ENCODE results near the gene MRTFB.

MRTFB gene

DNA sequence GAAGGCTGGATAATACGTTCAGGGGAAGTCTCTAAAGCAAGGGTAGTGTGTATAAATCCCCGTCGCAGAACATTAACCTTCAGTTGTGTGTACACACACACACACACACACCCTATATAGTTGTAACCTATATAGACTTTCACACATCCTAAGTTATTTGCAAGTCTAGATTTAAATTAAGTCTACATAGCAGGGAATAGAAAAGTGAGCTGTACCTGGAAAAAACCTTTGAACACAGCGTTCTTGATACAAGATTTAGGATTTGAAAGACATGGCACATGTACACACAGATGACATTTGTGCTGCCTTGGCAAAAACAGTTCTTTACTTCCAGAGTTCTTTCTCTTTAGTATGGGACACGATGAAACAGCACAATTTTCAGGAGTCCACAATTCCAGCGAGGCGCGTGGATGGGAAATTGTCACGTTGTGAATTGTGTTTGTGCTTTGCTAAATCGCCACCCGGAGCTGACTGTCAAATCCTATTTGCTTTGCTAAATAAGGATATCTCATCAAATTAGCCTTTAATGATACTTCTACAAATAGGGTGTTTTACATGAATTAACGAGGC, 233.9 kb downstream of the MRTFB start:
- no peak overlapping the region for H3K4me3 ChIP-seq (ENCODE audit: low read length)
- no peaks in the 10 kb centered on the region for H3K9me3 ChIP-seq (ENCODE audit: low read length)
- no peak overlapping the region for H2AFZ ChIP-seq (ENCODE audit: low read depth, low read length)
- H3K27me3 ChIP-seq (ENCODE audit: insufficient read depth, low read length) = no peaks in the 10 kb centered on the region
- H3K4me1 ChIP-seq (ENCODE audit: insufficient read depth, low read length) = peaks cover 21% of the 10 kb centered on the region
- H3K36me3 ChIP-seq (ENCODE audit: insufficient read depth, low read length) = no peaks in the 10 kb centered on the region

DNA sequence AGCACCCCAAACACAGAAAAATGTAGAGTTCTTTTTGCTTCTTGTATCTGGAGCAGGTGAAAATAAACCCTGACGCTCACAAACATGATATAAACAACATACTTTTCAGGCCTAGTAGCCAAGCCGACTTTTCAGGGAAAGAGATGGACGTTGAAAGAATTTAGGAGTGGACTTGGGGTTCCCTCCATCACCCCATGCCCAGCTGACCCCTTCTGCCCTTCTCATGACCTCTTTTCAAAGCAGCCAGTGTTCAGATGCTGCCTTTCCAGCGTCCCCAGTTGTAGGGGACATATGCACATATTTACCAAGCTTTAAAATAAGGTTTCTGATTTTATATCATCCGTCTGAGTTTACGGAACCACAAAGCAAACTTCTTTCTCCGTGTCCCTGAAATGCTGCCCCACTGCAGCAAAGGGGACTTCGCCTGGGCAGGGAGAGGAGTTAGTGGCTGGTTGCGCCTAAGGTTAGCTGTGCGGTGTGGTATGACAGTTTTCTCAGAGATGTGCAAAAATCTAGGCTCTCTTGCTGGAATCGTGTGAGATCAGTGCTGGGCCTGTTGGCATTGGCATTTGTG, 235.5 kb downstream of the MRTFB start:
- Histone ChIP-seq H3K27me3 (ENCODE audit: insufficient read depth, low read length) (no peaks in the 10 kb centered on the region), H3K36me3 (ENCODE audit: insufficient read depth, low read length) (no peaks in the 10 kb centered on the region), H2AFZ (ENCODE audit: low read depth, low read length) (no peak overlapping the region), H3K9me3 (ENCODE audit: low read length) (no peaks in the 10 kb centered on the region), H3K4me3 (ENCODE audit: low read length) (no peak overlapping the region), H3K4me1 (ENCODE audit: insufficient read depth, low read length) (peaks cover 18% of the 10 kb centered on the region)

DNA sequence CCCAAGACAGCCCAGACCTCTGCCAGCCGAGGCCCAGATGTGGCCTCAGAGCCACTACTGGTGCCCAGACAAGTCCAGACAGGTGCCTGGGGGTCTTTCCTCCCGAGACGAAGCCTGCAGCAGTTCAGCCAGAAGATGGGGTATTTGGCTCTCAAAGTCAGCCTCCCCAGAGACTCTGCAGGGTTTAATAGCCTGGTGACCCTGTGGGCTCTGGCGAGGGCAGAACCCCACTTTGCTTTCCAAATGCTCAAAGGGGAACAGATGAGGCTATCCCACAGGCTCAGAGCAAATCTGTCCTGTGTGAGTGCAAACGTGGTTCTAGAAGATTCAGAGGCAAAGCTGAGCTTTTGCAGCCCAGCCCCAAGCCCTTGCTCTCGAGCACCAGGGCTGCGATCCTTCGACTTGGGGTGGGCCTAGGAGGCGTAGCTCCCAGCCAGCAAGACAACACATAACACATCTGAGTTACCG, 236.0 kb downstream of the MRTFB start:
- Histone ChIP-seq H3K36me3 (ENCODE audit: insufficient read depth, low read length) (no peaks in the 10 kb centered on the region), H2AFZ (ENCODE audit: low read depth, low read length) (no peak overlapping the region), H3K4me1 (ENCODE audit: insufficient read depth, low read length) (peaks cover 18% of the 10 kb centered on the region), H3K9me3 (ENCODE audit: low read length) (no peaks in the 10 kb centered on the region), H3K27me3 (ENCODE audit: insufficient read depth, low read length) (no peaks in the 10 kb centered on the region), H3K4me3 (ENCODE audit: low read length) (no peak overlapping the region)

DNA sequence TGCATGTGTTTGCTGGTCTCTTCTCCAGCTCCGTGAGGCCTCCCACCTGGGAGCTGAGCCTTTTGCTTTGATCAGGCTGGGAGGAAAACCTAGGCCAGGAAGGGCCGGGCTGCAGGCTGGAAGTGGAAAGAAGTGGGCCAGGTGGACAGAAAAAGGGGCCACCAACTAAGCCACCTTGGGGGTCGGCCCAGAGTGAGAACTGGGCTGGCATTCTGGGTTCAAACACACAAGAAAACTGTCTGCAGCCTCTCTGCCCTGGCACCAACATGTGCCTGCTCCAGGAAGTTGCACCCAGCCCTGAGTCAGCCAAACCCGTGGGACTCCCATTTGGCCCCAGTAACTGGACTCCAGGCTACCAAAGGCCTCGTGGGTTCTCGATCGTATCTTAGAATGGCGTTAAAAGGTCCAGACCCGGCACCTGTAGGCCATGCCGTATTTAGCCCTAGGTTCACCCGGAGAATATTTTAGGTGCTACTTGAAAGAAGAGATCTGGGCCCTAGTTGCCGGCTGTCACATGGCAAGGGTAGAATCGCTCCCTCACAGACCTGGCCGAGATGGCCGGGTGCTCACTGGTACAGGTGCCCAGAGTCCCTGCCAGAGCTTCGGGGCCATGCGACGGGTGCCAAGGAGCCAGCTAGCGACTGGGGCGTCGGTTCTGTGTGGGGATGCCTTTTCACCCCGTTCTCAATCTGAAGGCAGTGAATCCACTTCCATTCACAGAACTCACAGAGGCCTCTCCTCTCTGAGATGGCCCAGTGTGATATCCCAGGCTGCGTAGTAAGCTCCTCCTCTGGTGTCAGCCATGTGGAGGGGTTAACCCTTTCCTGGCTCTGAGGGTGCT, 236.6 kb downstream of the MRTFB start:
- H2AFZ ChIP-seq (ENCODE audit: low read depth, low read length) = no peak overlapping the region
- H3K9me3 ChIP-seq (ENCODE audit: low read length) = no peaks in the 10 kb centered on the region
- no peak overlapping the region for H3K4me3 ChIP-seq (ENCODE audit: low read length)
- H3K36me3 ChIP-seq (ENCODE audit: insufficient read depth, low read length) = no peaks in the 10 kb centered on the region
- H3K27me3 ChIP-seq (ENCODE audit: insufficient read depth, low read length) = no peaks in the 10 kb centered on the region
- peaks cover 18% of the 10 kb centered on the region for H3K4me1 ChIP-seq (ENCODE audit: insufficient read depth, low read length)

DNA sequence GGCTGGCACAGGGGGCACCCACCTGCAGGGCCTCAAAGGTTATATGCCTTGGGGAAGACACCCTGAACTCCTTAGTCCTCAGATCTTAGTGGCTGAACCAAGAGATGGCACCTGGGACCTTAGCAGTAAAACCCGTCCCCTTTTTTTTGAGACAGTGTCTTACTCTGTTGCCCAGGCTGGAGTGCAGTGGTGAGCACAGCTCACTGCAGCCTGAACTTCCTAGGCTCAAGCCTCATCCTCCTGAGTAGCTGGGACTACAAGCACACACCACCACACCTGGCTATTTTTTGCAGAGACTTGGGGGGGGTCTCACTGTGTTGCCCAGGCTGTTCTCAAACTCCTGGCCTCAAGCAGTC, 237.2 kb downstream of the MRTFB start:
- Histone ChIP-seq H3K27me3 (ENCODE audit: insufficient read depth, low read length) (no peaks in the 10 kb centered on the region), H3K4me1 (ENCODE audit: insufficient read depth, low read length) (peaks cover 13% of the 10 kb centered on the region), H3K4me3 (ENCODE audit: low read length) (no peak overlapping the region), H3K36me3 (ENCODE audit: insufficient read depth, low read length) (no peaks in the 10 kb centered on the region), H2AFZ (ENCODE audit: low read depth, low read length) (no peak overlapping the region), H3K9me3 (ENCODE audit: low read length) (no peaks in the 10 kb centered on the region)

DNA sequence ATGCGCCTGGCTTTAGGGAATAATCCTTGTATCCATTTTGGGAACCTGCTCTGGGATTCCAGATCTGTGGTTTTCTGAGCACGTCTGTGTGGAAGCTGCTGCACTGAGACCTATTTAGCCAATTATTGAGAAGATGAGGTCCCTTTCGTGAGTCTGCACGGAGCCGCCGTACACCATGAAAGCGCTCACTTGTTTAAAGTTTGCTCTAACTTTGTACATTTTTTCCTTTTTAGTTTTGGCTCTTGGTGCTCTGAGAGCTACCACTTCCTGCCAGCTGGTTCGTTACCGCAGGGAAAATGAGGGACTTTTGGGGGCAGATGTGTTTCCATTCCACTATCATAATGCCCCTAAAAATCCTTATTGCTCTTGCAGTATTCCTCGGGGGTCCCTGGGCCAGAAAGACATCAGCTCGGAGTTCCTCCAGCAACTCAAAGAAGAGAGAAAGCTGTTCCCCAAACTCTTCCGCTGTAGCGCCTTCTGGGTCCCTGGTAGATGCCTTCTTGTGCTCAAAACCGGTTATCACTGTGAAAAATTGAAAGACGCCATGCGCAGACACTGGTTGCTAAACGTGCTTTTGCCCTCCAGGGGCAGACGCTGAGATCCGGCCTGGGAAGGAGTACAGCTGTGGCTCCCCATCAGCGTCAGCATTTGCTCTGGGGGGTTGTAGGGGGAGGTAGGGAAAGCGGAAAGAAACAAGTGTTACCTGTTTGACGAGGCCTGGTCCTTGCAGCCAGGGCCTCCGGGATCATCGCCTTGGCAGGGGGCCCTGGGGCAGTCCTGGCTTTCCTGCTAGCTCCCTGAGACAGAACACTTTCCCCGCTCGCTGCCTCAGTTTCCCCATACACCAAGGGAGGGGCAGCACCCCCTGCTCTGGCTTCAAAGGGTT, 238.1 kb downstream of the MRTFB start:
- no peak overlapping the region for H3K4me3 ChIP-seq (ENCODE audit: low read length)
- no peaks in the 10 kb centered on the region for H3K9me3 ChIP-seq (ENCODE audit: low read length)
- no peaks in the 10 kb centered on the region for H3K27me3 ChIP-seq (ENCODE audit: insufficient read depth, low read length)
- H2AFZ ChIP-seq (ENCODE audit: low read depth, low read length) = no peak overlapping the region
- H3K4me1 ChIP-seq (ENCODE audit: insufficient read depth, low read length) = peaks cover 11% of the 10 kb centered on the region
- H3K36me3 ChIP-seq (ENCODE audit: insufficient read depth, low read length) = no peaks in the 10 kb centered on the region

DNA sequence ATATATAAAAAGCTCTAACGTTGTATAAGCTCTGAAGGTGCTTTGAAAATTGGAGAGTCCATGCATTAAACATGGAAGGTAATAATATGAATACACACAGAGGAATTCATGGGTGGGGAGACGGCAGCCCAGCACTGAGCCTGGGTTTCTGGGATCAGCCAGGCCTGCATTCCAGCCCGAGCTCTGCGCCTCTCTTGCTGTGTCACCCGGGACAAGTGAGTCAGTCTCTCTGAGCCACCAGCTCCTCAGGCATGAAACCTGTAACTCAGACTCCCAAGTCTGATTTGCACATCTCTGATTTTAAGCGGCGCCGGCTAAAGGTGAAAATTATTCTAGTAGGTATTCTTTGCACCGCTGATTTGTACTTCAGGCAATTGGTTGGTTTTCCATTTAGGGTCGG, 238.8 kb downstream of the MRTFB start:
- H2AFZ ChIP-seq (ENCODE audit: low read depth, low read length) = no peak overlapping the region
- no peaks in the 10 kb centered on the region for H3K36me3 ChIP-seq (ENCODE audit: insufficient read depth, low read length)
- no peak overlapping the region for H3K4me3 ChIP-seq (ENCODE audit: low read length)
- no peaks in the 10 kb centered on the region for H3K27me3 ChIP-seq (ENCODE audit: insufficient read depth, low read length)
- H3K9me3 ChIP-seq (ENCODE audit: low read length) = no peaks in the 10 kb centered on the region
- H3K4me1 ChIP-seq (ENCODE audit: insufficient read depth, low read length) = peaks cover 11% of the 10 kb centered on the region

DNA sequence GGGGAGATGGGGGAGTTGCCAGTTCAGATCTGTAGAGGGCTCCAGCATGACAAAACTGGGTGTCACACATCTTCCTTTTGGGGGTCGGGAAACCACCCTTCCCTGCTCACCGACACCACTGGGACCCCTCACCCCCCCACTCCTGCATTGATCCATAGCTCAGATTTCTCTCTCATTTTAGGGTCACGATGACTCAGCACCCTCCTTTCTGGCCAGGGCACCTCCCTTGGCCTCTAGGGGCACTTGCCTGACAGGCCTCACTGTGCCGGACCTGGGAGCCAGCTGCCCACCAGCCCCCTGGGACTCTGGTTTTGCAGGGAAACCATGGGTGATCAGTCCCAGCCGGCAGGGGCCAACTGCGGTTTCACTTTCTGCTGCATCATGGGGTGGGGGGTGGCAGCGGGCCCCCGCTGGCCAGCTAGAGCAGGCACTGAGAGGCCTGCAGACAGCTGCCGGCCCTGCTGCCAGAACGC, 239.4 kb downstream of the MRTFB start:
- H2AFZ ChIP-seq (ENCODE audit: low read depth, low read length) = no peak overlapping the region
- H3K9me3 ChIP-seq (ENCODE audit: low read length) = no peaks in the 10 kb centered on the region
- peaks cover 4% of the 10 kb centered on the region for H3K4me1 ChIP-seq (ENCODE audit: insufficient read depth, low read length)
- H3K36me3 ChIP-seq (ENCODE audit: insufficient read depth, low read length) = no peaks in the 10 kb centered on the region
- H3K4me3 ChIP-seq (ENCODE audit: low read length) = no peak overlapping the region
- H3K27me3 ChIP-seq (ENCODE audit: insufficient read depth, low read length) = no peaks in the 10 kb centered on the region

DNA sequence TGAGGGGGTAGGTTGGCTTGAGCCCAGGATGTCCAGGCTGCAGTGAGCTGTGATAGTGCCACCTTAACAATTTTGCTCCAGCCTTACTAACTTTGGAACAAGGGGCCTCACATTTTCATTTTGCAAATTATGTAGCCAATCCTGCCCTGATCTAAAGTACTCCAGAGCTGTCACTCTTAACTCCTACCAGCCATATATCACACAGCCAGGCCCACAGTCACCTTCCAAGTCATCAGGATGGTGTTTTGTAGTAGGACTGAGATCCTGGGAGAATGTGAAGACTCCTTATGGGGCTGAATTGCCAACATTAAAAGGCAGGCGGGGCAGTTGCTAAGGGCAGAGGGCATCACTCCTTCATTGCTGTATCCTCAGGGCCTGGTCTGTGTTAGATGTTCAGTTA, 243.0 kb downstream of the MRTFB start:
- no peaks in the 10 kb centered on the region for H3K9me3 ChIP-seq (ENCODE audit: low read length)
- no peak overlapping the region for H3K4me3 ChIP-seq (ENCODE audit: low read length)
- no peaks in the 10 kb centered on the region for H3K27me3 ChIP-seq (ENCODE audit: insufficient read depth, low read length)
- no peaks in the 10 kb centered on the region for H3K36me3 ChIP-seq (ENCODE audit: insufficient read depth, low read length)
- H2AFZ ChIP-seq (ENCODE audit: low read depth, low read length) = no peak overlapping the region
- no peaks in the 10 kb centered on the region for H3K4me1 ChIP-seq (ENCODE audit: insufficient read depth, low read length)

DNA sequence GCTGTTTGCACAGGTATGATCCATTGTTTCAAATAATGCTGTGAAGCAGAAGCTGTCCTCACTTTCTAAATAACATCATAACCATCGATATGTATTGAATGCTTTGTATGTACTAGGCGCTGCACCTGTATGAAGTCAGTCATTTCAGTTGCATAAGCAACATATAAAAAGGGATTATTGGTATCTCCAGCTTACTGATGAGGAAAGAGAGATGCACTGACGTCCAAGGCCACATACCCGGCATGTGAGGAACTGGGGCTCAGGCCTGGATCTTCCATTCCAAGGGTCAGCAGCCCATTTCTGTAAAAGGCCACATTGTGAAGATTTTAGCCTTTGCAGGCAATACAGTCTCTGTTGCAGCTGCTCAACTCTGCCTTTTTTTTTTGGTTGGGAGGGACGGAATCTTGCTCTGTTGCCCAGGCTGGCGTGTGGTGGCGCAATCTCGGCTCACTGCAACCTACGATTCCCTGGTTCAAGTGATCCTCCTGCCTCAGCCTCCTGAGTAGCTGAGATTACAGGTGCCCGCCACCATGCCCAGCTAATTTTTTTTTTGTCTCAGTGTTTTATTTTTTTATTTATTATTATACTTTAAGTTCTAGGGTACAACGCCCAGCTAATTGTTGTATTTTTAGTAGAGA, 244.7 kb downstream of the MRTFB start:
- H2AFZ ChIP-seq (ENCODE audit: low read depth, low read length) = no peak overlapping the region
- H3K4me3 ChIP-seq (ENCODE audit: low read length) = no peak overlapping the region
- H3K4me1 ChIP-seq (ENCODE audit: insufficient read depth, low read length) = no peaks in the 10 kb centered on the region
- no peaks in the 10 kb centered on the region for H3K9me3 ChIP-seq (ENCODE audit: low read length)
- H3K27me3 ChIP-seq (ENCODE audit: insufficient read depth, low read length) = no peaks in the 10 kb centered on the region
- H3K36me3 ChIP-seq (ENCODE audit: insufficient read depth, low read length) = no peaks in the 10 kb centered on the region
